ENCODE data around the gene ZDHHC17.

DNA sequence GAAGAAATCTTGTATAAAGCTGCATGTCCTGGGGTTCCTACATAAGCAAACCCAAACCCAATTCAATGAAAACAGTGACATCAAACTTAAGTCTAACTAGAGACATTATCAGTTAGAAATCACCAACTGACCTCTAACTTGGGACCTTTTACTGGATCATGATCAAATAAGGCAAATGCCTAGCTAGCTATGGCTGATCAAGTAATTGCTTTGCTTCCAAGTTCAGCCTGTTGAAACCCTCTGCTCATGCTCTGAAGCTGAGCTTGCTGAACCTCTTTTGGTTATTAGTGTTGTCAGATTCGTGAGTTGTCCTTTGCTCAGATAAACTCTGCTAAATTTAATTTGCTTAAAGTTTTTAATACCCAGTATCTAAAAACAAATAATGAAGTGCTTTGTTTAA is 28.9 kb downstream of the ZDHHC17 start:
- TF ChIP-seq SIN3A (IDR thresholded peaks at IDR 0.05; ENCODE audit: borderline replicate concordance, insufficient read depth, low read depth, low read length): no peak
- TF ChIP-seq, protein P1, sequence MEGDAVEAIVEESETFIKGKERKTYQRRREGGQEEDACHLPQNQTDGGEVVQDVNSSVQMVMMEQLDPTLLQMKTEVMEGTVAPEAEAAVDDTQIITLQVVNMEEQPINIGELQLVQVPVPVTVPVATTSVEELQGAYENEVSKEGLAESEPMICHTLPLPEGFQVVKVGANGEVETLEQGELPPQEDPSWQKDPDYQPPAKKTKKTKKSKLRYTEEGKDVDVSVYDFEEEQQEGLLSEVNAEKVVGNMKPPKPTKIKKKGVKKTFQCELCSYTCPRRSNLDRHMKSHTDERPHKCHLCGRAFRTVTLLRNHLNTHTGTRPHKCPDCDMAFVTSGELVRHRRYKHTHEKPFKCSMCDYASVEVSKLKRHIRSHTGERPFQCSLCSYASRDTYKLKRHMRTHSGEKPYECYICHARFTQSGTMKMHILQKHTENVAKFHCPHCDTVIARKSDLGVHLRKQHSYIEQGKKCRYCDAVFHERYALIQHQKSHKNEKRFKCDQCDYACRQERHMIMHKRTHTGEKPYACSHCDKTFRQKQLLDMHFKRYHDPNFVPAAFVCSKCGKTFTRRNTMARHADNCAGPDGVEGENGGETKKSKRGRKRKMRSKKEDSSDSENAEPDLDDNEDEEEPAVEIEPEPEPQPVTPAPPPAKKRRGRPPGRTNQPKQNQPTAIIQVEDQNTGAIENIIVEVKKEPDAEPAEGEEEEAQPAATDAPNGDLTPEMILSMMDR (IDR thresholded peaks at IDR 0.05): no peak
- no peak for TF ChIP-seq POLR2AphosphoS5 (IDR thresholded peaks at IDR 0.05; ENCODE audit: low read depth, low read length)

Data from Panc1 (cell line).